Measurements from ENCODE around the gene NPHP3.
"Not testable (repeated sequence)": the region's sequence is repeated elsewhere in the genome, so short reads cannot be mapped to it uniquely, and the experiment has no call there.

The NPHP3 gene

DNA sequence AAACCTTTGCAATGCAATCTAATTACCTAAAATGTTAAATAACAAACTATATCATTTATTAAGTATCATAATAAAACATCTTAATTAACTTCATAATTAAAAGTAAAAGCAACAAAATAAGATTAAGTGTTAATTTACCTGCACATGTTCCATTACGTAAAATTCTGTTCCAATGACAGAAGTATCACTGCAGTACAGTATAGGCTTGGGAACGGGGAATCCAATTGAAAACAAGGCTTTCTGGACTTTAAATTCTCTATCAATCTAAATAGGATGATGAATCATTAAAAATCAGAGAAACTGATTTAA lies 79.7 kb downstream of the NPHP3 start:
- no peak for DNase-seq

DNA sequence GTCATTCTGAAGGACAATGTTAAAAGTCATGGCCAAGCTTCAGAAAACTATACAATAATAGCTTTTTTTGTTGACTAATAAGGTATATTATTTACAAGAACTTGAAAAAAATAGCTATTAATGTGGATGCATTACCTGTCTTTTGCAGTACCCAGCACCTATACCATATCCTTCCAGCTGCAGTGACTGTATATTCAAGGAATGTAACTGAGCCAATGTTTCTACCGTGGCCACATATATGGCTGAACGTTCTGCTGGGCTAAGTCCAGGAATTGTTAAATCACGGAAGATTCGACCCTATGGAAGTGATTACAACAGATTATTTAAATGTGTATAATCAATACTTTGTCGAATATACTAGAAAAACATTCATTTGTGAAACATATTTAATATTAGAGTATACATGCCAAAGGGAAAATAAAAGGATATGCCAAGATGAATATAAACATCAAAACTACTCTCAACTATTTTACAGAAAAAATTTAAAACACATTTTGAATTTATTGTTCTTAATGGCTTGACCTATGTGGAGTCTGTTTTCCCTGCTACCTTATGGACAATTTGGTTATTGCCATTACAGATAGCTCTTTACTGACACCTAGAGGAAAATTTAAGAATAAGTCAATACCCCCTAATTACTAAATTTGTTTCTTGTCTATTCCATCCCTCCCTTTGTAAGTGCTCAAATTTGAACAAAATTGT lies 80.2 kb downstream of the NPHP3 start:
- DNase-seq, result peak; percentile 42

DNA sequence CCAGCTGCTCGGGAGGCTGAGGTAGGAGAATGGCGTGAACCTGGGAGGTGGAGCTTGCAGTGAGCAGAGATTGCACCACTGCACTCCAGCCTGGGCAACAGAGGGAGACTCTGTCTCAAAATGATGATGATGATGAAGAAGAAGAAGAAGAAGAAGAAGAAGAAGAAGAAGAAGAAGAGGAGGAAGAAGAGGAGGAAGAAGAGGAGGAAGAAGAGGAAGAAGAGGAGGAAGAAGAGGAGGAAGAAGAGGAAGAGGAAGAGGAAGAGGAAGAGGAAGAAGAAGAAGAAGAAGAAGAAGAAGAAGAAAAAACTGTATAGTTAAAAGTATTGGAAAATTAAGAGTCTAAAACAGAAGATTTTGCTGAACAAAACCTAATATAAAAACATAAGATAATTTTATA lies 80.8 kb downstream of the NPHP3 start:
- DNase-seq, result not testable (repeated sequence)

DNA sequence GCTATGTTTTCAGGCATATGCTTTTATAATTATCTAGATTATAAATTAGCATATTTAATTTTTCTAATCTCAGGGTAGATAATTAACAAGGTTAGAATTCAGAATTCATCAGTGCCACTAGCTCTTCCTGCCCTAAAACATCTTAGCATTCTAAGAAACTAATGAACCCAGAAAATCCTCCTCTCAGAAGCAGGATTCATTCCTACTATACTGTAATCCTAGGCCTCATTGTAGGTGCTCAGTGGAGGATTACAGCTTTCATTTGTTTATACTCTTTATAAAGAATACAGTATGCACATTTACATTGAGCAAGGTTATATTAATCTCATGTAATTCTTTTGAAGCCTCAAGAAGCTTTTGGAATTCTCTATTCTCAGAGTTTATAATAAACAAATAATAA lies 83.5 kb downstream of the NPHP3 start:
- no peak for DNase-seq

DNA sequence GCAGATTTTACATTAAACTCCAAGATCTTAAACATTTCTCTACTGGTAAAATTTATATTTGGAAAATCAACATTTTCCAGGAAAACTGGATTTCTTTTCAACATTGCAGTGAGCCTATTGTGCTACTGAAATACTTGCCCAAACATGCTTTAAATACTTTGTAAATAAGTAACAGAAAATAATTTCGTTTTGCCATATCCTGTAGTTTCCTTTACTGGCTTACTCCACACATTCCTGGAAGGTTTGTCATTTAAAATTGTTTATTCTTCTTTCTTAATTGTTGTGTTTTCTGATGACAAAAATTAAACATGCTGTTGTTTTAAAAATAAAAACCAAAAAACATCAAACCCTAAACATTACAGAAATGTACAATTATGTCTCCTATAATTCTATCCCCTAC lies 84.6 kb downstream of the NPHP3 start:
- DNase-seq, result no peak

DNA sequence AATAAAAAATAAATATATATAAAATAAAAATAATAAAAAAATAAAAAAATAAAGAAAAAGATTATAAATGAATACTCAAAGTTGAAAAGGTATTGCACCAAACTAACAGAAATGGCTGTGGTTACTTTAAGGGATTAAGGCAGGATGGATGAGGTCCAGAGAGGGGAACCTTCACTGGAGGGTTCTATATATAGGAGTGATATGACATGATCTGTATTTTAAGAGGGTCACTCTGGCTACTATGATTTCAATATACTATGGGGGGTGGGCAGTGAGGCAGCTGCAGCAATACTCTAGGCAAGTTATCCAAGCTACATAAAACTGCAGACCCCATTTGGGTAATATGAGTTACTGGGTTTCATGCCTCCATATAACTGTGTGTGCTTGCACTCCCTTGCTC lies 87.2 kb downstream of the NPHP3 start:
- no peak for DNase-seq

Data from CD4-positive, alpha-beta T cell treated with Interleukin-12 subunit alpha and Interleukin-12 subunit beta, for 1 hour (primary cell).